Stimulated activated naive CD8-positive, alpha-beta T cell treated with anti-CD3 and anti-CD28 coated beads, Interleukin-15, Interleukin-2, amounts not matched to agents 100 U/mL and 50 U/mL, for 24 hours (primary cell): ENCODE data around the gene DENR.
"Not testable (repeated sequence)": the region's sequence is repeated elsewhere in the genome, so short reads cannot be mapped to it uniquely, and the experiment has no call there.

Source experiments
- ATAC-seq: fragments of 150-1000 bp; cut with Tn5 transposase; one replicate; pipeline ENCODE4 v1.10.0; 2021
- DNase-seq: peaks from one replicate; pipeline ENCODE4 v3.0.0; 2021

Gene DENR, protein sequence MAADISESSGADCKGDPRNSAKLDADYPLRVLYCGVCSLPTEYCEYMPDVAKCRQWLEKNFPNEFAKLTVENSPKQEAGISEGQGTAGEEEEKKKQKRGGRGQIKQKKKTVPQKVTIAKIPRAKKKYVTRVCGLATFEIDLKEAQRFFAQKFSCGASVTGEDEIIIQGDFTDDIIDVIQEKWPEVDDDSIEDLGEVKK

GRCh38 chr12:122752464-122753318, at the start of gene DENR:
Gene DENR (plus strand): TSS chr12:122752824. CDS start chr12:122753702, 878 bp downstream.
- DNase-seq (peak; percentile 100), ATAC-seq (peak; percentile 95)

- DNase-seq, ATAC-seq: not testable (repeated sequence)
Observed at GRCh38 chr12:122702890-122703611, 49.6 kb upstream of the DENR start, which contains the start of gene HCAR2. Gene HCAR2 (minus strand): TSS chr12:122703357. CDS start chr12:122703283, 74 bp downstream.

GRCh38 chr12:122703841-122704240, 48.8 kb upstream of the DENR start:
- not testable (repeated sequence) for ATAC-seq, DNase-seq

DNA sequence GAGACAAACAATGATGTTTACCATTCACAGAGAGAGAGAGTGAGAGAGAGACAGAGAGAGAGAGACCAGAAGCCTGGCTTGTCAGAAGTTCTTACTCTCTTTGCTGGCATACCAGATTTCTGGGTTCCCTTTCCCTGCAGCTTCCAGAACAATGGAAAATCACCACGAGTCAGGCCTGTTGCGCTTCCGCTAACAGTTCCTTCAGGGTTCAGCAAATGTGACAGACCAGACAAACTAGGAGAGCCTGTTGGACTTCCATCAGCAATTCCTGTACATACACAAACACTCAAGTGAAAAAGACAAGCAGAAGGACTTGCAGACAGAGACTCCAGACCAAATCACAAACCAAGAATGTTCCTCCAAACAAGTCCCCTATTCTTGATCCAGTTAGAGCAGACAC, 43.3 kb upstream of the DENR start:
- not testable (repeated sequence) for ATAC-seq, DNase-seq

DNA sequence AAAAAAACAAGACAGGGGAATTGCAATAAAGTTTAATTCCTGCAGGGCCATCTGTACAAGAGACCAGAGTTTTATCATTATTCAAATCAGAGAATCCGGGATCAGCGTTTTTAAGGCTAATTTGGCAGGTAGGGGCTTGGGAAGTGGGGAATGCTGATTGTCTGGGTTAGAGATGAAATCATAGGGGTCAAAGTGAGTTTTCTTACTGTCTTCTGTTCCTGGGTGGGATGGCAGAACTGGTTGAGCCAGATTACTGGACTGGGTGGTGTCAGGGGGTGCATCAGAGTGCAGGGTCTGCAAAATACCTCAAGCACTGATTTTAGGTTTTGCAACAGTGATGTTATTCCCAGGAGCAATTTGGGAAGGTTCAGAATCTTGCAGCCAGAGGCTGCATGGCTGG, 42.3 kb upstream of the DENR start:
- not testable (repeated sequence) for ATAC-seq, DNase-seq

DNA sequence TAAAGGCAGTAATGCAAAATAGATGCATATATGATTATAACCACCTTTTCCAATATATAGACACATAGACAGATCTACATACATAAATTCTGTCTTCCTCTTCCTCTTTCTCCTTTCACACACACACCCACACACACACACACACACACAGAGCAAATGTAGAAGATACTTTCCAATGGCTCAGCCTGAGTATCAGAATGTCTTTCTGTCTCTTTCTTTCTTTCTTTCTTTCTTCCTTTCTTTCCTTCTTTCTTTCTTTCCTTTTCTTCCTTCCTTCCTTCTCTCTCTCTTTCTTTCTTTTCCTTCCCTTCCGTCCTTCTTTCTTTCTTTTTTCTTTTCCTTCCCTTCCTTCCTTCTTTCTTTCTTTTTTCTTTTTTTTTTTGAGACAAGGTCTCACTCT, 41.4 kb upstream of the DENR start:
- ATAC-seq, DNase-seq: not testable (repeated sequence)

GRCh38 chr12:122713491-122714188, 39.0 kb upstream of the DENR start:
- DNase-seq, ATAC-seq: not testable (repeated sequence)

GRCh38 chr12:122715211-122715610, 37.4 kb upstream of the DENR start:
- DNase-seq, ATAC-seq: not testable (repeated sequence)

- not testable (repeated sequence) for ATAC-seq, DNase-seq
Observed at GRCh38 chr12:122716658-122717057, 36.0 kb upstream of the DENR start, which contains the start of gene HCAR3. Gene HCAR3 (minus strand): TSS chr12:122716811. CDS start chr12:122716737, 74 bp downstream.

GRCh38 chr12:122721057-122721545, 31.5 kb upstream of the DENR start:
- DNase-seq (no peak), ATAC-seq (no peak)

GRCh38 chr12:122722387-122722786, 30.2 kb upstream of the DENR start:
- DNase-seq (no peak), ATAC-seq (no peak)

- ATAC-seq = no peak
Observed at GRCh38 chr12:122724641-122725243, 27.9 kb upstream of the DENR start.

GRCh38 chr12:122725452-122726079, 27.1 kb upstream of the DENR start:
- ATAC-seq = no peak

More at GRCh38 chr12:122724641-122725243, 27.9 kb upstream of the DENR start:
- DNase-seq = no peak

DNA sequence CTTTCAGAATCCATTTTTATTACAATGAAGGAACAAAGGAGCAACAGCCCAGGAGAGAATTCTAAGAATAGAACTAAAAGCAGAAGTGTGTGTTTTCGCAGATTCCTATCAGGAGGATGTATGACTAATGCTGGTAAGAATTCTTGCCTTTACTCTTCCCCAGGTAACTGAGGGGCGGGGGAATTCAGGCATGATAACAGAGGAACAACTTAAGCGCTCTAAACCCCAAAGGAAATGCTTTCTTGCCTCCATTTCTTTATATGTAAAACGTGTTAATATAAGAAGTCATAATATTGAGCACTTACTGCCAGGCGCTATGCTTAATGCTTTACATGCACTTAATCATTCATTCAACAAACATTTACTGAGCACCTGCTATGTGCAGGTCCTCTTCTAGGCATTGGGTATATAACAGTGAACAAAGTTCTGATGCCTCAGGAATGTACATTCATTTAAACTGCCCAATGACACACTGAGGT, 26.5 kb upstream of the DENR start:
- ATAC-seq (peak; percentile 47), DNase-seq (no peak)

More at GRCh38 chr12:122725452-122726079, 27.1 kb upstream of the DENR start:
- no peak for DNase-seq

GRCh38 chr12:122729583-122730214, 22.9 kb upstream of the DENR start:
- DNase-seq (no peak), ATAC-seq (no peak)

DNA sequence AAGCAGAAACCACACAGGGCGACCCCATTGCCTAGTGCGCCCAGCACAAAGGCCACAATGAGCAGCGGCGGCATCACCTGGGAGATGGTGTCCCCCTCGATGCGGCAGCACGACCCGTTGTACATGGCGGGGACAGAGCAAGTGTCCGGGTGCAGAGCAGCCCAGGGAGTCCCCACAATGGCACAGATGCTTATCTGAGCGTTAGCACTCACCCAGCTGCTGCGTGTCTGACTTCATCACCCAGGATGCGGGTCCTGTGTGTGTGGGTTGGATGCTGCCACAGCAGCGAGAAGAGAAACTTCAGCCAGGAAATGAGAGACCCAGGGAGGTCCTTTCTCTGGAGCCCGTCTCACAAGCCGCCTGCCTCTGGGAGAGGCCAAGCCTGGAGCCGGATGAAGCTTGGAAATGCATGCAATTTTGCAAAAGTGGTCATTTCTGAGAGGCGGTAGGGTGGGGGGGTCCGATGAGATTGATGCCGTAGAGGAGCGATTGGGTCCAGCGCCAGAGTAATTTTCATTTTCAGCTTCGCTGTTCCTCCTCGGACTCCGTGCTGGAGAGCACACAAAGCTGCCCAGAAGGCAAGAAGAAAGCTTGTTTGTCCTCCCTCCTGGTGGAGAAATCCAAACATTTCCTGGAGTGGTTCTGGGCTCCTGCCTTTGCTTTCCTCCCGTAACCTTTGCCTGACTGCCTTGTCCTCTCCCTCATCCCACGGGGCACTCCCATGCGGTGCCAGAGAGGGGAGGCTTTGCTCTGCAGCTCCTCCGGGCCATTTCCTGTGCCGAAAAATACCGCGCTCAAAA, 22.2 kb upstream of the DENR start, which contains the start of gene HCAR1:
HCAR1 (minus strand) TSS at position 630 of the 800 bp plus-strand sequence; CDS start at position 125, 505 bp downstream.
- DNase-seq (peak; percentile 55), ATAC-seq (peak; percentile 70)

GRCh38 chr12:122732170-122732569, 20.5 kb upstream of the DENR start:
- ATAC-seq (peak; percentile 21), DNase-seq (peak; percentile 37)

DNA sequence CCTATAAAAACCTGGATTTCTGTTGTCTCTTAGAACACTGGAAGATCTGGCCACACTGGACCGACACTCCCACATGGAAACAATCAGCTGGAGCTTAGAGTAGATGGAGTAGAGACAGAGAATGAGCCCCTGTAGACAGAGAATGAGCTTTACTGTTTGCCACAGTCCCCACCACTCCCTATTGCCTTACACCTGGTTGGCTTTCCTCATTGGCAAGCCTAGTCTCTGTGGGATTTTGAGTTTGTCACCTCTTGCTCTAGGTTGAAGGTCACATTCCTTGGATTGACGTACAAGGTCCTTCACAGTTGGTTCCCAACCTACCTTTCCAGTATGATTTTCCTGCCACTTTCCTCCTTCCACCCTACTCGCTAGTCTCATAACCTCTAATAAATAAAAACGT, 20.0 kb upstream of the DENR start:
- DNase-seq = no peak
- ATAC-seq = no peak

DNA sequence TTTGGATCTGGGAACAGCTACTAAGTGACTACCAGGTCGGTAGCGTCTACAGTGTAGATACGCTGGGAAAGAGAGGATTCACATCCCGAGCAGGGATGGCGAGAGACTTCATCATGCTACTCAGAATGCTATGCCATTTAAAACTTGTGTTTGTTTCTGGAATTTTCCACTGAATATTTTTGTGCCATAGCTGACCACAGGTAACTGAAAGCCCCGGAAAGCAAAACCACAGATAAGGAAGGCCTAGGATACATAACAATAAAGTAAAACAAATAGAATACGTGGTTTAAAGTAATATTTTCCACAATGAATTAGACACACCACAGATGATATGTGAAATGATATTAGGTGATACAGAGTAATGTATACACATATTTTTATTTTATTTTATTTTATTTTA, 14.1 kb upstream of the DENR start:
- DNase-seq = no peak
- ATAC-seq = no peak
